ENCODE measurements around the gene TCFL5.

Gene TCFL5

GRCh38 chr20:62807444-62808210 lies 54.0 kb downstream of the TCFL5 start:
- no peaks in the 10 kb centered on the region for H3K4me1 ChIP-seq (ENCODE audit: control insufficient read depth, insufficient read depth, low read length)
- ChIA-PET POLR2A (interaction anchor here (1.0 to 1.7 kb wide), 2 partner anchors 12 to 441 kb away, joined by 3 read pairs; partner anchors contain the start of gene MRGBP), CTCF (interaction anchor here (0.6 to 3.4 kb wide), 20 partner anchors 8 to 647 kb away, joined by 3 to 18 read pairs (median 3); partner anchors contain the start of genes COL9A3 and MRGBP)
- no peak overlapping the region for H3K4me3 ChIP-seq (ENCODE audit: low read depth, low read length)
- TF ChIP-seq ZNF37A (tag by site-specific recombination; IDR thresholded peaks at IDR 0.05): no peak
- peak; percentile 27 for TF ChIP-seq ZFHX2 (tag by site-specific recombination; conservative IDR thresholded peaks at IDR 0.05)
- no peak overlapping the region for H3K27ac ChIP-seq (ENCODE audit: extremely low read depth, low read depth, low read length)
- peaks cover 4 to 61% of the 10 kb centered on the region in 2 experiments; a peak in 2 of 3 replicates for H3K36me3 ChIP-seq (ENCODE audit: control insufficient read depth in 2 of 2, insufficient read depth in 1 of 2, low read length in 2 of 2)
- H3K9me3 ChIP-seq (ENCODE audit: control insufficient read depth, insufficient read depth, low read depth, low read length): no peaks in the 10 kb centered on the region

- peaks cover 4 to 54% of the 10 kb centered on the region in 2 experiments; a peak in 2 of 3 replicates for H3K36me3 ChIP-seq (ENCODE audit: control insufficient read depth in 2 of 2, insufficient read depth in 1 of 2, low read length in 2 of 2)
- ChIA-PET CTCF (interaction anchor here (0.7 to 3.4 kb wide), 4 partner anchors 9 to 81 kb away, joined by 3 to 18 read pairs (median 4); no protein-coding TSS in a partner anchor), POLR2A (interaction anchor here (1.3 to 3.6 kb wide), 3 partner anchors 12 to 16 kb away, joined by 3 to 22 read pairs (median 4); partner anchors contain the start of gene MRGBP)
- no peaks in the 10 kb centered on the region for H3K9me3 ChIP-seq (ENCODE audit: control insufficient read depth, insufficient read depth, low read depth, low read length)
- peak overlapping the region; percentile 97; the same call in 1 of the 2 replicates for H3K4me3 ChIP-seq (ENCODE audit: low read depth, low read length)
- H3K4me1 ChIP-seq (ENCODE audit: control insufficient read depth, insufficient read depth, low read length): no peaks in the 10 kb centered on the region
- H3K27ac ChIP-seq (ENCODE audit: extremely low read depth, low read depth, low read length): no peak overlapping the region
- TF ChIP-seq HOXD13 (CRISPR knock-in tag; IDR thresholded peaks at IDR 0.05; ENCODE audit: borderline replicate concordance): no peak
- no peak for TF ChIP-seq ZNF571 (tag by site-specific recombination; IDR thresholded peaks at IDR 0.05)
- TF ChIP-seq ZBTB10 (tag by site-specific recombination; IDR thresholded peaks at IDR 0.05): 0 out of 2 replicates have a peak, but pooled peaks have one; percentile 16
- no peak for TF ChIP-seq PBX3 (CRISPR knock-in tag; IDR thresholded peaks at IDR 0.05)
- no peak for TF ChIP-seq ZNF398 (tag by site-specific recombination; IDR thresholded peaks at IDR 0.05)
- 0 out of 2 replicates have a peak, but pooled peaks have one; percentile 18 for TF ChIP-seq PATZ1 (tag by site-specific recombination; IDR thresholded peaks at IDR 0.05)
- TF ChIP-seq ZNF518A (tag by site-specific recombination; conservative IDR thresholded peaks at IDR 0.05; ENCODE audit: low read depth): no peak
- no peak for TF ChIP-seq CTCF (tag by site-specific recombination; IDR thresholded peaks at IDR 0.05)
- peak; percentile 43; the same call in 1 of the 2 replicates for TF ChIP-seq ZBTB17 (tag by site-specific recombination; IDR thresholded peaks at IDR 0.05)
- no peak for TF ChIP-seq ZNF292 (tag by site-specific recombination; IDR thresholded peaks at IDR 0.05; ENCODE audit: borderline replicate concordance, low read depth)
- no peak for TF ChIP-seq ZNF529 (tag by site-specific recombination; IDR thresholded peaks at IDR 0.05; ENCODE audit: insufficient replicate concordance)
- no peak for TF ChIP-seq ZNF549 (tag by site-specific recombination; IDR thresholded peaks at IDR 0.05)
- TF ChIP-seq ZNF473 (tag by site-specific recombination; IDR thresholded peaks at IDR 0.05): no peak
- no peak for TF ChIP-seq ZNF514 (tag by site-specific recombination; IDR thresholded peaks at IDR 0.05)
Observed at GRCh38 chr20:62806383-62807050, 55.1 kb downstream of the TCFL5 start.
